GM19455 (cell line): Measurements from ENCODE around the gene B3GALT5.
"Not testable (repeated sequence)": the region's sequence is repeated elsewhere in the genome, so short reads cannot be mapped to it uniquely, and the experiment has no call there.

Experiments used
- ATAC-seq: cut with Tn5 transposase; IDR thresholded peaks from one replicate; pipeline ENCODE4 v1.9.1; 2021; ENCODE audit not compliant: unreplicated experiment

The B3GALT5 gene

GRCh38 chr21:39686646-39687468 is 74.1 kb downstream of the B3GALT5 start:
- no peak for ATAC-seq

GRCh38 chr21:39688010-39688409 is 75.3 kb downstream of the B3GALT5 start:
- ATAC-seq, result no peak

GRCh38 chr21:39689860-39690259 is 77.1 kb downstream of the B3GALT5 start:
- ATAC-seq, result not testable (repeated sequence)

- no peak for ATAC-seq
These were observed 77.7 kb downstream of the B3GALT5 start for GRCh38 chr21:39690454-39690853.

GRCh38 chr21:39694750-39695149 is 82.0 kb downstream of the B3GALT5 start:
- no peak for ATAC-seq

GRCh38 chr21:39696196-39696595 is 83.5 kb downstream of the B3GALT5 start:
- no peak for ATAC-seq

- ATAC-seq, result no peak
These were observed 83.9 kb downstream of the B3GALT5 start for GRCh38 chr21:39696618-39697017.

- no peak for ATAC-seq
These were observed 87.6 kb downstream of the B3GALT5 start for GRCh38 chr21:39700318-39700717.

GRCh38 chr21:39703578-39703977 is 90.8 kb downstream of the B3GALT5 start:
- no peak for ATAC-seq

GRCh38 chr21:39705849-39706248 is 93.1 kb downstream of the B3GALT5 start:
- ATAC-seq, result no peak

- no peak for ATAC-seq
These were observed 94.6 kb downstream of the B3GALT5 start for GRCh38 chr21:39707316-39707715.

GRCh38 chr21:39710866-39711265 is 98.1 kb downstream of the B3GALT5 start:
- ATAC-seq, result no peak

GRCh38 chr21:39712273-39712672 is 99.5 kb downstream of the B3GALT5 start:
- no peak for ATAC-seq

- no peak for ATAC-seq
These were observed 100.2 kb downstream of the B3GALT5 start for GRCh38 chr21:39712976-39713375.

GRCh38 chr21:39713905-39714304 is 101.2 kb downstream of the B3GALT5 start:
- ATAC-seq, result no peak

- ATAC-seq, result no peak
These were observed 101.6 kb downstream of the B3GALT5 start for GRCh38 chr21:39714331-39714730.

GRCh38 chr21:39715804-39716397 is 103.2 kb downstream of the B3GALT5 start:
- ATAC-seq, result no peak

- ATAC-seq, result no peak
These were observed 107.5 kb downstream of the B3GALT5 start for GRCh38 chr21:39720126-39720778.

- ATAC-seq, result no peak
These were observed 109.1 kb downstream of the B3GALT5 start for GRCh38 chr21:39721885-39722284.
